Activated T-cell treated with anti-CD3 and anti-CD28 coated beads, Interleukin-2, amount 50 U/mL, for 1 hour (primary cell): ENCODE measurements around the gene SLC35G2.
"Not testable (repeated sequence)": the region's sequence is repeated elsewhere in the genome, so short reads cannot be mapped to it uniquely, and the experiment has no call there.

ENCODE experiments used
- DNase-seq: peaks from one replicate; pipeline ENCODE4 v3.0.0-alpha.2; 2020

The SLC35G2 gene

GRCh38 chr3:136818769-136819391 is at the start of gene SLC35G2:
TSS of gene SLC35G2 (plus strand) at chr3:136819126. CDS start at chr3:136854461, 35,335 bp downstream.
- DNase-seq: peak; percentile 43

GRCh38 chr3:136772709-136773108 is 46.2 kb upstream of the SLC35G2 start:
- no peak for DNase-seq

GRCh38 chr3:136778865-136779264 is 40.1 kb upstream of the SLC35G2 start:
- no peak for DNase-seq

- DNase-seq: no peak
Observed at GRCh38 chr3:136780741-136781140, 38.2 kb upstream of the SLC35G2 start.

- DNase-seq: no peak
Observed at GRCh38 chr3:136783708-136784191, 35.2 kb upstream of the SLC35G2 start.

GRCh38 chr3:136787349-136787748 is 31.6 kb upstream of the SLC35G2 start:
- no peak for DNase-seq

GRCh38 chr3:136788154-136788553 is 30.8 kb upstream of the SLC35G2 start:
- no peak for DNase-seq

GRCh38 chr3:136789976-136790375 is 28.9 kb upstream of the SLC35G2 start:
- no peak for DNase-seq

- no peak for DNase-seq
Observed at GRCh38 chr3:136790786-136791185, 28.1 kb upstream of the SLC35G2 start.

- DNase-seq: no peak
Observed at GRCh38 chr3:136792556-136793330, 26.2 kb upstream of the SLC35G2 start.

GRCh38 chr3:136801146-136801545 is 17.8 kb upstream of the SLC35G2 start:
- DNase-seq: not testable (repeated sequence)

- no peak for DNase-seq
Observed at GRCh38 chr3:136802481-136802996, 16.4 kb upstream of the SLC35G2 start.

- no peak for DNase-seq
Observed at GRCh38 chr3:136804141-136804540, 14.8 kb upstream of the SLC35G2 start.

GRCh38 chr3:136804813-136805212 is 14.1 kb upstream of the SLC35G2 start:
- no peak for DNase-seq

- DNase-seq: no peak
Observed at GRCh38 chr3:136805795-136806194, 13.1 kb upstream of the SLC35G2 start.

GRCh38 chr3:136811701-136812100 is 7.2 kb upstream of the SLC35G2 start:
- DNase-seq: no peak

- DNase-seq: no peak
Observed at GRCh38 chr3:136817448-136817847, 1.5 kb upstream of the SLC35G2 start.

GRCh38 chr3:136818191-136818768 is 646 bp upstream of the SLC35G2 start:
- peak; percentile 17 for DNase-seq

- DNase-seq: no peak
Observed at GRCh38 chr3:136819392-136819730, 435 bp downstream of the SLC35G2 start.

- DNase-seq: peak; percentile 42
Observed at GRCh38 chr3:136819731-136820679, 1.1 kb downstream of the SLC35G2 start.

GRCh38 chr3:136831461-136831860 is 12.5 kb downstream of the SLC35G2 start:
- no peak for DNase-seq

- no peak for DNase-seq
Observed at GRCh38 chr3:136835089-136835812, 16.3 kb downstream of the SLC35G2 start.
